HG03108 (cell line): Measurements from ENCODE around the gene LRTM1.

Source experiments
- ATAC-seq: cut with Tn5 transposase; IDR thresholded peaks from one replicate; pipeline ENCODE4 v1.9.1; 2021; ENCODE audit warnings: moderate library complexity; ENCODE audit not compliant: unreplicated experiment

The LRTM1 gene

DNA sequence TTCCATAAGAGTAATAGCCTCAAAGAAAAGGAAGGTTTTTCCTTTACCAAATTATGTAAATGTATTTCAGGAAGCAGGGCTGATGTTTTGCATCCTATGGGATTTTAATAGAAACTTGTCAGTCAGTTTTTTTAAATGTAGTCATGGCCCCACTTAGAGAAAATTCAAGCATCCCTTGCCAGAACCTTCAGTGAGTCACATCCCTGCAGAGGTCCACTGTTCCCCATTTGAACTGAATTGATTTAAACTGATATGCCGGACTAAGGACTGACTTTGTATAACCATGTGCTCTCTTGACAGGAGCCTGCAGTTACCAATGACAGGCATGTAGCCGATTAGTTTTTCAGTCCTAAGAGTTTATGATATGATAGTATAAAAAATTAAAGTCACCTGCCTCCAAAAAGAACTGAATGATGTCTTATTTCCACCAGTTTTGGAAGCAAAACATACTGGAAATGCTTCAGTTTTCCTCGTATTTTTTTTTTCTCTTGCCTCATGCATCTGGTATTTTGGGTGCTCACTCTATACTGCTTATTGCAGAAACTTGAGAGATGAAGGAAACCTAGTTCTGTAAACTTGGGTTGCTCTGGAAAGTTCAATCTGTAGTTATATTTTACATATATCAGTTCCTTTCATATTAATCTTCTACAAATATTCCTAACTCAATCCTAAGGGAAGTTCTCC, 30.7 kb downstream of the LRTM1 start:
- ATAC-seq = no peak

DNA sequence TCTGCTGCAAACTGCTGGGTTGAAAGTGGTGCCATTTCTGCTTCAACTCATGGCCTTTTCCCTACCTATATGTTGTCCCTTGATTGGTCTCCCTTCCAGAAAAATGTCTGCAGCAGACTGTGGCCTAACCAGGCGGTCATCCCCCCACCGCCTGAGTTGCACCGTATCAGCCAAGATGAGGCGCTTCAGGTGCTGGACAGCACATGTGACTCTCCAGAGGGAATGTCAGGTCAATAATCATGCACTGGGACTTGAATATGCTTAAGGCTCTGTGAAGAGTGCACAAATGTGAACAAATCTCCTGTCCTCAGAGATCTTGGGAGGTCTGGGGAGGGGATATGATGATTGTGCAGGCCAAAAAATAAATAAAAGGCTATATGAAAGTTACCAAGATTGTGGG, 32.2 kb downstream of the LRTM1 start:
- no peak for ATAC-seq

GRCh38 chr3:54892168-54892567, 35.7 kb downstream of the LRTM1 start:
- ATAC-seq = no peak

- ATAC-seq = no peak
Measured at GRCh38 chr3:54891540-54891897, 36.3 kb downstream of the LRTM1 start.

GRCh38 chr3:54889731-54890130, 38.1 kb downstream of the LRTM1 start:
- no peak for ATAC-seq

DNA sequence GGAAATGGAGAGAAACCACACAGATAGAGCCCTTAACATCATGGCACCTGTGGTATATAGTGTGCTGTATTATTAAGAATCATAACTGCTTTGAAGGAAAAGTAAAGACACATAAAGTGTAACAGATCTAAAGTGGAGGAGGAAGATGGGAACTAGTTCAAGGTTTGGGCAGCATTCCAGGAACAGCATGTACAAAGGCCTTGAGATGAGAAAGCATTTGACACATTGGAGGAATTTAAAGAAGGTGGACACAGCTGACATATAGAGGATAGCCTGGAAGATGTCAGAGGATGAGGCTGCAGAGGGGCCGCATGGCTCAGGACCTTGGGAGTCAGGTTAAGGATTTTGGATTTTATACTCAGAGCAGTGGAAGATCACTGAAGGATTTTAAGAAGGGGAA, 39.0 kb downstream of the LRTM1 start:
- no peak for ATAC-seq

DNA sequence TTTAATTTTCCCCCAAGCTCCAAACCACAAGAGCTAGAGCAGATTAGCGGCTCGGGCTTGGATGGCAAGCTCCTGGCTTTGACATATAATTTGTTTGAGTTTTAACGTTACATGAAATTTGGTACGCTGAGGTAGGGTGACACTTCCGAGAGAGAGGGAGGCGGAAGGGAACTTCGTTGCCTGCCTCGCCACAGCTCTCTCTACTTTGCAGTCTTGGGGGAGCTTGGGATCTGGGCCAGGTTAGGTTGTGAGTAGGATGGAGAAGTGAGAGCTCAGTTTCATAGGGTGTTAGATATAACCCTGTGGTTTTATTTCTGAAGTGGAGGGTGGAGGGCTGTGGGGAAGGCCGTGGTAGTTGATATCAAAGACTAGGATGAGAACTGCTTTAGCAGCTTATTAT, 39.7 kb downstream of the LRTM1 start:
- ATAC-seq = no peak

DNA sequence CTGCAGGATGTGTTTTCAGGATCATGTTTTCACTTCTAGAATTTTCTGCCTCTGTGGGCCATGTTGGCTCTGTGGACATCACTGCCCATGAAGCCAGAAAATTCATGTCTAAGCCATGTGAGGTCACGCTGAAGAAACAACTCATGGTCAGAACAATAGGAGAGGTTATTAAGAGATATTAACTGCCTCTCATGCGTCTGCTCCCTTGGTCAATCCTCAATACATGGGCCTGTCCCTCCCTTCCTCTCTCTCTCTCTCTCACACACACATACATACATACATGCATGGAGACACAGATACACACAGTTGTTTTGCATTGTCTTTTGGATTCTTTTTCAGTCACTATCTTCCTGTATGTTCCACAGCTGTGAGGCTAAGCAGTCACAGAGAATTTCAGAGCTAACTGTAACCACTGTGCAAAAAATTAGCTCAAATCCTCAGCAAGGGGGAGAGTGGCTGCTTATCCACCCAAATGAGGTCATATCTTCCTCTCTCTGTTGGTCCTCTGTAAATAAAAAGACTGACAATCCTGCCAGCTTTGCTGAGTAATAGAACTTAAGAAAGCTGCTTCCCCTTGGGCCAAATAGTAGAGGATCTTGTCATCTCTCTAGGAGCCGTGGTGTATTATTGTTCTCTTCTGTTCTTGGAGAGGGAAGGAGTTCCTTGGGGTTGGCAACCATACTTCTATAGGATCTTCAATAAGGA, 45.6 kb downstream of the LRTM1 start:
- ATAC-seq = no peak

GRCh38 chr3:54878145-54878544, 49.7 kb downstream of the LRTM1 start:
- no peak for ATAC-seq

- no peak for ATAC-seq
Measured at GRCh38 chr3:54877730-54878129, 50.1 kb downstream of the LRTM1 start.

- ATAC-seq = no peak
Measured at GRCh38 chr3:54876694-54877093, 51.2 kb downstream of the LRTM1 start.

- ATAC-seq = no peak
Measured at GRCh38 chr3:54875596-54876268, 52.1 kb downstream of the LRTM1 start.

DNA sequence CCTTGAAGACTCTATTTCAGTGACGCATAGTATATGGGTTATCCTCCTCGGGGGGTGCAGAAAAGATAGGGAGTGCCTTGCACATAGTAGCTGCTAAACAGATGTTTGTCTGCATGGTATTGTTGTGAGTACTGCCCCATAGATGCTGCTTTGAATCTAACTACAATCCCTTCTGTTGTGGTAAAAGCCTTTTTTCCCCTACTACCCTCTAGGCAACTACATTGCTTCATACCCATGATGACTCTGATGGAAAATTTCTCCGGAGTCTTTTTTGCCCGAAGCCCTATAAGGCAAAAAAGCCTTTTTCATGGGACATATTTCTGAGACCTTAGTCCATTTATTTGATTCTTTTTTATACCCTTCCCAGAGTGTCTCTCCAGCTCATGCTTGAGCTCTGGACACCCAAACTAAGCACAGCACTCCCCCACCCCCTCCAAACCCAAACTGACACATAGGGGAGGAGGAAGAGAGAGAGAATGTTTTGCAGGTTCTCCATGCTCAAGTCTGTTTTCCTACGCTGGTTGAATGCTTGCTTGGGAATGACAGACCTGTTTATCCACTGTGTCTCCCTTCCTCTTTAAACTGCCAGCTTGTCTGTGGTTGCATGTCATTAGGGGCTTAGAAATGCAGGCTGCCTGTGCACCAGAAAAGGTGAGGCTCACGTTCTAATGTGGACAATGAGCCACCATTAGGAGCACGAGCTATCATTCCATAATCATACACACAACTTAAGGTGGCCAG, 52.9 kb downstream of the LRTM1 start:
- no peak for ATAC-seq

DNA sequence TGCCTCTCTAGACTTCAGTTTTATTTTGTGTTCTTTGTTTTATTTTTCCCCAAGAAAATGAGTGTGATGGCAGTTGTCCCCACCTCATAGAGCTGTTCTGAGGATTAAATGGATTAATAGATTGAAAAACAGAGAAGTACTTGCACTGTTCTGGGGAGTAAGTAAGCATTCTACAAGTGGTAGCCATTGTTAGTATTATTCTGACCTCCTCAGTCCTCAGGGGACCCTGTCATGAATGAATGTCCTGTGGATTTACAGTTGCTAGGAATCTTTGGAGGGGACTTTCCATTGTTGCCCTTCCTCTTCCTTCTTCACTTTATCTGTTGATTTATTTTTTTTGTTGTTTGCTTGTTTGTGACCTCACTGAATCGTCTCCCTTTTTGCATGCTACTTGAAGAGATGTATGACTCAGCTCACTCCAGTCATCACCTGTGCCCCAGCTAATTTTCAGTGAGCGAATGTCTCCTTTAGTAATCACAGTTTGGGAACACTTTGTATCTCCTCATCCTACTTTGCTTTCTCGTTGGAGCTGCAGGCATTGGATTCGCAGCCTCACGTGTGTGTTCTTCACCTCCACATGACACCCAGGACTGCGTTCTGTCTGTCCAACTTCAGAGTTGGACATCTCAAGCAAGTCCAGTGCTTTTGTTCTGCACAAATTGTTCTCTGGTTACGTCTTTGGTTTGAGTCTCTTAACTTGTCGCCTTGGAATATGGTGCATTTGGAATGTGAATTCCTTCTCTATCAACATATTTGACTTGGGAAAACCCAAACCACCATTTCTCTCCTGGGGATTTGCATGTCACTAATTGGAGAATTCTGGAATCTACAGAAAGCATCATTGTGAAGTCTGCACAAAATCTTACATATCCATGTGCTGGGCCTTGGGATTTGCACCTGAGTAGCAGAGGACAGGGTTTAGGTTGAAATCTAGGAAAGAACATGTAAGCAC, 54.5 kb downstream of the LRTM1 start:
- ATAC-seq = no peak

DNA sequence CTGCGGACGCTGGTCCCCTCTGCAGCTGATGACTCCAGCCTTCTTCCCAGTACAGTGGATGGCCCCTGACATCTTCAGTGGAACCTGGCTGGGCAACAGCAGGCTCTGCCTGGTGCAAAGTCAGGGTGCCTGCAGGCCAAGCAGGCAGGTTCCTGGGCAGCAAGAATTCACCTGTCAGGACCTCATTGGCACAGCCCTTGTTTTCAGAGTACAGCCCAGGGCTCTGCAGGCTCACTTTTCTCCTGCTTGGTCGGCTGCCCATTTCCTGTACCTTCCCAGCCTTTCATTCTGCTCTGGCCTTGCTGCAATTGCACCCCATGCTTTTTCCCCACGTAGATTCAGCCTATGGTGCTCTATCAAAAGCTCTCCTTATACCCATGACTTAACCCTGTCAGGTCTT, 56.0 kb downstream of the LRTM1 start:
- no peak for ATAC-seq

DNA sequence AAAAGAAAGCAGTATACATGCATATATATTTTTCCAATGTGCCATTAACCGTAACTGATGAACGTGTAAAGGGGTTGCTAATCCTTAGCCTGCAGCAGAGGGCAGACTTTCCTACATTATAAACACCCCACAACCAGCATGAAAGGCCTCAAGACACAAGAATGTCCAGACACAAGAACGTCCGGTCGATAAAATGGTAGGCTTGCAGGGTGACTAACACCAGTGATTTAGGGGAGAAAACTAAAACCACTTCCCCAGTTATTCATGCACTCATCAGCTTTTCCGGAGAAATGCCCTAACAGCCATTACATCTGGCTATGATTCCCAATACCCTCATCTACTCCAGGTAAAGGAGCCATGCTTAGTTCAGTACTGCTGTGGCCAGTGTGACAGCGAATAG, 57.4 kb downstream of the LRTM1 start:
- ATAC-seq = no peak
